WTC11 (cell line): ENCODE measurements around the gene TRIM66. TPM values are rescaled to one million over a fixed set of nuclear protein-coding genes. Genes with fewer than 3 reads are reported as not detected.
A peak's percentile ranks its signal among the peaks of the same experiment; 100 is the strongest.

ENCODE experiments used
- ATAC-seq: fragments of 200-7000 bp; cut with Tn5 transposase; 2 replicates; pipeline ENCODE4 v1.10.0; 2021; ENCODE audit warnings: mild to moderate bottlenecking, moderate library complexity
- CTCF ChIA-PET: fragments of 300-600 bp; sonication (Branson Sonifier 250); formaldehyde crosslinking; loops from one replicate; lab custom pipeline; 2021; ENCODE audit warnings: antibody characterized with exemption; lab: Charles Lee
- POLR2A ChIA-PET: fragments of 350-600 bp; sonication (Branson Sonifier 250); formaldehyde crosslinking; loops from one replicate; lab custom pipeline; 2021; ENCODE audit warnings: antibody characterized with exemption; lab: Charles Lee
- DNase-seq: peaks from one replicate; pipeline ENCODE4 v3.0.0; 2021; ENCODE audit warnings: low spot score
- H3K27ac Mint-ChIP-seq: 2 replicates; pipeline ENCODE4 v1.8.0; 2021; ENCODE audit warnings: mixed read lengths
- H3K27me3 Mint-ChIP-seq: 2 replicates; pipeline ENCODE4 v1.8.0; 2021; ENCODE audit warnings: low read depth, mild to moderate bottlenecking, moderate library complexity, mixed read lengths
- H3K36me3 Mint-ChIP-seq: 2 replicates; pipeline ENCODE4 v1.8.0; 2021; ENCODE audit warnings: mixed read lengths
- H3K4me1 Mint-ChIP-seq: 2 replicates; pipeline ENCODE4 v1.8.0; 2022; ENCODE audit warnings: mixed read lengths
- H3K4me3 Mint-ChIP-seq: 2 replicates; pipeline ENCODE4 v1.8.0; 2021; ENCODE audit warnings: mild to moderate bottlenecking, moderate library complexity, mixed read lengths
- H3K9me3 Mint-ChIP-seq: 2 replicates; pipeline ENCODE4 v1.8.0; 2021; ENCODE audit warnings: mixed read lengths
- CTCF ChIP-seq: fragments of 200-600 bp; IDR thresholded peaks from 2 replicates; pipeline ENCODE4 v1.8.0; 2022; ENCODE audit warnings: antibody characterized with exemption
- GRHL2 ChIP-seq: fragments of 250-450 bp; sonication (Bioruptor Pico); IDR thresholded peaks from 2 replicates; pipeline ENCODE4 v1.8.0; 2022; ENCODE audit warnings: mild to moderate bottlenecking, moderate library complexity; ENCODE audit not compliant: insufficient replicate concordance, severe bottlenecking
- MAX ChIP-seq: sonication (generic); formaldehyde crosslinking; IDR thresholded peaks from 2 replicates; pipeline ENCODE4 v1.8.0; 2022; ENCODE audit warnings: mild to moderate bottlenecking, missing genetic modification reagents
- NFE2L1 ChIP-seq: sonication (generic); formaldehyde crosslinking; IDR thresholded peaks from 2 replicates; pipeline ENCODE4 v1.8.1; 2023; ENCODE audit warnings: missing genetic modification reagents
- NFYB ChIP-seq: sonication (generic); formaldehyde crosslinking; conservative IDR thresholded peaks from 2 replicates; pipeline ENCODE4 v1.8.0; 2022; ENCODE audit warnings: low read depth, missing genetic modification reagents
- NR1H2 ChIP-seq: sonication (generic); formaldehyde crosslinking; IDR thresholded peaks from 2 replicates; pipeline ENCODE4 v1.9.0; 2021; ENCODE audit warnings: mild to moderate bottlenecking, moderate library complexity, missing genetic modification reagents
- NR3C1 ChIP-seq: sonication (generic); formaldehyde crosslinking; conservative IDR thresholded peaks from 2 replicates; pipeline ENCODE4 v1.8.1; 2023; ENCODE audit warnings: low read depth, mild to moderate bottlenecking, missing genetic modification reagents
- RELA ChIP-seq: sonication (generic); formaldehyde crosslinking; IDR thresholded peaks from 2 replicates; pipeline ENCODE4 v1.8.1; 2022; ENCODE audit warnings: missing genetic modification reagents, mild to moderate bottlenecking, borderline replicate concordance
- RORB ChIP-seq: fragments of 250-450 bp; sonication (Bioruptor Pico); IDR thresholded peaks from 2 replicates; pipeline ENCODE4 v1.9.0; 2021; ENCODE audit warnings: mild to moderate bottlenecking
- SOX15 ChIP-seq: fragments of 250-450 bp; sonication (Bioruptor Pico); IDR thresholded peaks from 2 replicates; pipeline ENCODE4 v1.9.0; 2021; ENCODE audit warnings: mild to moderate bottlenecking
- TEAD4 ChIP-seq: sonication (generic); formaldehyde crosslinking; IDR thresholded peaks from 2 replicates; pipeline ENCODE4 v1.8.0; 2022; ENCODE audit warnings: mild to moderate bottlenecking, missing genetic modification reagents
- USF2 ChIP-seq: sonication (generic); formaldehyde crosslinking; IDR thresholded peaks from 2 replicates; pipeline ENCODE4 v1.8.1; 2023; ENCODE audit warnings: mild to moderate bottlenecking, missing genetic modification reagents, moderate library complexity
- ZNF138 ChIP-seq: sonication (generic); formaldehyde crosslinking; conservative IDR thresholded peaks from 2 replicates; pipeline ENCODE4 v1.8.1; 2022; ENCODE audit warnings: mild to moderate bottlenecking, moderate library complexity, missing genetic modification reagents
- ZNF396 ChIP-seq: fragments of 250-450 bp; sonication (Bioruptor Pico); IDR thresholded peaks from 2 replicates; pipeline ENCODE4 v1.8.0; 2021; ENCODE audit warnings: mild to moderate bottlenecking, moderate library complexity, borderline replicate concordance
- total RNA-seq: library from RNA; stranded (reverse); gene quantifications from 3 replicates; pipeline ENCODE4 v1.2.3, GENCODE V29; 2021
- TF ChIP-seq, protein P1 (sequence below): sonication (generic); formaldehyde crosslinking; IDR thresholded peaks from 2 replicates; pipeline ENCODE4 v1.8.1; 2022; ENCODE audit warnings: missing genetic modification reagents, borderline replicate concordance

Gene TRIM66
- total RNA-seq, 1 experiment from 2014 or later = 5.6 TPM

- H3K4me1 Mint-ChIP-seq = peaks cover 13% of the 10 kb centered on the region; the same call in 1 of the 2 replicates
- H3K27ac Mint-ChIP-seq = no peak overlapping the region
- no peaks in the 10 kb centered on the region for H3K27me3 Mint-ChIP-seq
- H3K4me3 Mint-ChIP-seq = no peak overlapping the region
- TF ChIP-seq NFYB (CRISPR knock-in tag) (no peak), SOX15 (CRISPR knock-in tag) (no peak)
- TF ChIP-seq, all 79 proteins: peak for 0
- Mint-ChIP-seq H3K36me3 (no peaks in the 10 kb centered on the region), H3K9me3 (no peaks in the 10 kb centered on the region)
- DNase-seq (no peak), ATAC-seq (no peak)
- ChIA-PET CTCF (no interaction called here), POLR2A (no interaction called here)
Measured at GRCh38 chr11:8608652-8609051, 73.8 kb downstream of the TRIM66 start.

GRCh38 chr11:8605971-8606563 lies 76.4 kb downstream of the TRIM66 start:
- POLR2A ChIA-PET = interaction anchor here (0.6 kb wide), 1 partner anchor 28 kb away, joined by 3 read pairs; no protein-coding TSS in a partner anchor
- H3K4me1 Mint-ChIP-seq = peaks cover 9% of the 10 kb centered on the region; the same call in 1 of the 2 replicates
- H3K36me3 Mint-ChIP-seq = no peaks in the 10 kb centered on the region
- DNase-seq = no peak
- TF ChIP-seq, protein P1, sequence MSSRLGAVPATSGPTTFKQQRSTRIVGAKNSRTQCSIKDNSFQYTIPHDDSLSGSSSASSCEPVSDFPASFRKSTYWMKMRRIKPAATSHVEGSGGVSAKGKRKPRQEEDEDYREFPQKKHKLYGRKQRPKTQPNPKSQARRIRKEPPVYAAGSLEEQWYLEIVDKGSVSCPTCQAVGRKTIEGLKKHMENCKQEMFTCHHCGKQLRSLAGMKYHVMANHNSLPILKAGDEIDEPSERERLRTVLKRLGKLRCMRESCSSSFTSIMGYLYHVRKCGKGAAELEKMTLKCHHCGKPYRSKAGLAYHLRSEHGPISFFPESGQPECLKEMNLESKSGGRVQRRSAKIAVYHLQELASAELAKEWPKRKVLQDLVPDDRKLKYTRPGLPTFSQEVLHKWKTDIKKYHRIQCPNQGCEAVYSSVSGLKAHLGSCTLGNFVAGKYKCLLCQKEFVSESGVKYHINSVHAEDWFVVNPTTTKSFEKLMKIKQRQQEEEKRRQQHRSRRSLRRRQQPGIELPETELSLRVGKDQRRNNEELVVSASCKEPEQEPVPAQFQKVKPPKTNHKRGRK (CRISPR knock-in tag) = no peak
- TF ChIP-seq NFE2L1 (CRISPR knock-in tag) (no peak), NR1H2 (CRISPR knock-in tag) (no peak)
- no peak for ATAC-seq
- no peaks in the 10 kb centered on the region for H3K9me3 Mint-ChIP-seq
- CTCF ChIA-PET = no interaction called here
- no peak overlapping the region for H3K27ac Mint-ChIP-seq
- H3K27me3 Mint-ChIP-seq = no peaks in the 10 kb centered on the region
- no peak overlapping the region for H3K4me3 Mint-ChIP-seq

DNA sequence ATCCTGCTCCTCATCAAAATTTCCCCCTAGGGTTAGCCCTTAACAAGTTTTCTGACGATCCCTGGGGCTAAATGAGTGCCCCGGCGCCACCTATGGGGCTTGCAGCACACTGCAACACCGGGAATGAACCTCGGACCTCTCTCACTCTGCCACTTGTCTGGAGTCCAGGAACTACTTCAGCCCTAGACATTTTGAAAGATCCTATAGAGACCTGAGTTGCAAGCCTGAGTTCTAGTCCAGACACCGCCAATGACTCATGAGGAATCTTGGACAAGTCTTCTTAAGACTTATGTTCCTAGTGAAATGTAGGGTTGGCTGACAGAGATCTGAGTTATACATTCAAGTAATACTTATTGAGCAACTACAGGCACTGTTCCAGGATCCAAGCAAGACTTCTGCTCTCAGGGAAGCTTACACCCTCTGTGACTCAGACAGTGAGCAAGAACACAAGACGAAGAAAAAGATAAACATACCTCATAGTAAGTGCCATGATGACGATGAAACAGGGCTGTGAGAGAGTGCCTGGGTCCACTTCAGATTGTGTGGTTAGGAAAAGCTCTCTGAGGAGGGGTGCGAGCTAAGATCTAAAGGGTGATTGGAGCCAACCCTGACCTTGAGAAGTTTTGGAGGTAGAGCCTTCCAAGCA lies 78.3 kb downstream of the TRIM66 start:
- TF ChIP-seq CTCF (peak; percentile 82), TEAD4 (CRISPR knock-in tag) (no peak)
- ChIA-PET CTCF (interaction anchor here (0.6 to 1.0 kb wide), 3 partner anchors 8 to 456 kb away, joined by 3 to 5 read pairs (median 4); no protein-coding TSS in a partner anchor), POLR2A (no interaction called here)
- H3K9me3 Mint-ChIP-seq = no peaks in the 10 kb centered on the region
- peaks cover 9% of the 10 kb centered on the region; the same call in 1 of the 2 replicates for H3K4me1 Mint-ChIP-seq
- ATAC-seq (peak; percentile 96), DNase-seq (peak; percentile 79)
- H3K27me3 Mint-ChIP-seq = no peaks in the 10 kb centered on the region
- H3K36me3 Mint-ChIP-seq = no peaks in the 10 kb centered on the region
- H3K27ac Mint-ChIP-seq = no peak overlapping the region
- no peak overlapping the region for H3K4me3 Mint-ChIP-seq

GRCh38 chr11:8603696-8604077 lies 78.8 kb downstream of the TRIM66 start:
- POLR2A ChIA-PET = no interaction called here
- no peaks in the 10 kb centered on the region for H3K27me3 Mint-ChIP-seq
- TF ChIP-seq ZNF396 (no peak), ZNF138 (CRISPR knock-in tag) (no peak), MAX (CRISPR knock-in tag) (no peak), USF2 (CRISPR knock-in tag) (no peak), NR3C1 (CRISPR knock-in tag) (no peak), GRHL2 (CRISPR knock-in tag) (no peak), RORB (CRISPR knock-in tag) (no peak), RELA (CRISPR knock-in tag) (no peak)
- TF ChIP-seq, all 79 proteins: peak for 0
- Mint-ChIP-seq H3K36me3 (no peaks in the 10 kb centered on the region), H3K4me3 (no peak overlapping the region), H3K27ac (no peak overlapping the region), H3K9me3 (no peaks in the 10 kb centered on the region), H3K4me1 (peaks cover 9% of the 10 kb centered on the region; the same call in 1 of the 2 replicates)
- ATAC-seq (no peak), DNase-seq (no peak)
- CTCF ChIA-PET = interaction anchor here (0.6 kb wide), 1 partner anchor 18 kb away, joined by 4 read pairs; no protein-coding TSS in a partner anchor
